Cardiac muscle cell (in vitro differentiated cells and primary cell): ENCODE data around the gene PROX2. TPM values are rescaled to one million over a fixed set of nuclear protein-coding genes. Genes with fewer than 3 reads are reported as not detected.

Source experiments
- DNase-seq, 2 donors: peaks; one replicate each; pipeline versions ENCODE4 v3.0.0 to v3.0.0-alpha.2; 2010 to 2017; ENCODE audit warnings: low read depth in 1 of 2, low spot score in 1 of 2
- H3K27ac ChIP-seq: fragments of 200-600 bp; sonication (generic); 2 replicates; pipeline ENCODE4 v1.5.1; 2016
- H3K27me3 ChIP-seq: fragments of 200-600 bp; sonication (generic); 2 replicates; pipeline ENCODE4 v1.6.0; 2016; ENCODE audit warnings: control low read depth
- H3K36me3 ChIP-seq: fragments of 200-600 bp; sonication (generic); 2 replicates; pipeline ENCODE4 v1.5.1; 2016; ENCODE audit warnings: control low read depth
- H3K4me1 ChIP-seq: fragments of 200-600 bp; sonication (generic); 2 replicates; pipeline ENCODE4 v1.8.1; 2017; ENCODE audit warnings: low read depth, mild to moderate bottlenecking, mixed run types
- H3K4me3 ChIP-seq: fragments of 200-600 bp; sonication (generic); 2 replicates; pipeline ENCODE4 v1.5.1; 2016; ENCODE audit warnings: mild to moderate bottlenecking
- H3K9me3 ChIP-seq: fragments of 200-600 bp; sonication (generic); 2 replicates; pipeline ENCODE4 v1.5.1; 2017; ENCODE audit warnings: low read depth, mild to moderate bottlenecking, control low read depth
- CTCF ChIP-seq: IDR thresholded peaks from 2 replicates; pipeline ENCODE4 v1.5.1; 2012; ENCODE audit warnings: low read depth, mild to moderate bottlenecking, low read length
- polyA plus RNA-seq: library from polyadenylated mRNA; unstranded; fragments of >200 nt; fragmentation: Nextera tagmentation; extraction: Ambion mirVana; gene quantifications from 2 replicates; pipeline ENCODE4 v1.2.1, GENCODE V29; 2016
- total RNA-seq: library from RNA; depleted of rRNA; stranded (reverse); fragments of >200 nt; gene quantifications from 2 replicates; pipeline ENCODE4 v1.2.3, GENCODE V29; 2016

Gene PROX2
- total and polyA plus RNA-seq, 2 experiments from 2014 or later, result 0.75 TPM; not detected in 1

GRCh38 chr14:74920281-74920680 lies 44.3 kb upstream of the PROX2 start:
- Histone ChIP-seq H3K27me3 (no peaks in the 10 kb centered on the region), H3K4me1 (peaks cover 17% of the 10 kb centered on the region), H3K36me3 (no peaks in the 10 kb centered on the region), H3K9me3 (no peaks in the 10 kb centered on the region), H3K4me3 (no peak overlapping the region), H3K27ac (no peak overlapping the region)
- TF ChIP-seq CTCF, result no peak
- DNase-seq, result no peak

DNA sequence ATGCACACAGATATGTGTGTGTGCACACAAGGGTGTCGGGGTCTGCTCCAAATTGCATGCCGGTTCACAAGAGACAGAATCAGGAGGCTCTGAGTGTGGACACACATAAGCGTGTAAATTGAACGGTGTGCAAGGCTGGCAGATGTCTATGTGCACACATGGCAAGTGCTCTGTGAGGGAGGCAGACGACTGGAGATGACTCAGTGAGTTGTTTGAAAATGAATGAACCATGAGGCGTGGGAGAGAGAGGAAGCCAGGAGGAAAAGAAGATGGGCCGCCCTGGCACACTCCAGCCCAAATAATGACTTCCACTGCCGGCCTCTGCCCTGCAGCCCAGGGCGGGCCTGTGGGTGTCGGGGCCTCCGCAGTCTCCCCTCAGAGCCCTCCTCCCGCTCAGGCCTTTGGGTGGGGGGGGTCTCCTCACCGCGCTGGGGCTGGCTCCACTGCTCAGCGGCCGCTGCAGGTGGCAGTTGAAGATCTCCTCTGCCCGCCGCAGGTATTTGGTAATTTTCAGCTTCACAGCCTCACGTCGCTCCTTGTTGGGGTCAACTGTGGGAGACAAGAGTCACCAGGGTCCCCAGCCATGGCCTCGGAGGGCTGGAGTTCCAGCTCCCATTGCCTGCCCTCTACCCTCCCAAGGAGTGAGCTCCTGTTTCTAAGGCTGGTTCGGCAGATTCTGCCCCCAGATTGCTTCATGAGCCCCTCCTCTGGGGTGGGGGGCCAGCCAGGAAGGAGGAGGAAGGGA lies 43.6 kb upstream of the PROX2 start:
- no peaks in the 10 kb centered on the region for H3K36me3 ChIP-seq
- no peak for TF ChIP-seq CTCF
- H3K4me3 ChIP-seq, result no peak overlapping the region
- DNase-seq, result no peak
- H3K27ac ChIP-seq, result no peak overlapping the region
- no peaks in the 10 kb centered on the region for H3K9me3 ChIP-seq
- H3K27me3 ChIP-seq, result no peaks in the 10 kb centered on the region
- peaks cover 17% of the 10 kb centered on the region for H3K4me1 ChIP-seq

DNA sequence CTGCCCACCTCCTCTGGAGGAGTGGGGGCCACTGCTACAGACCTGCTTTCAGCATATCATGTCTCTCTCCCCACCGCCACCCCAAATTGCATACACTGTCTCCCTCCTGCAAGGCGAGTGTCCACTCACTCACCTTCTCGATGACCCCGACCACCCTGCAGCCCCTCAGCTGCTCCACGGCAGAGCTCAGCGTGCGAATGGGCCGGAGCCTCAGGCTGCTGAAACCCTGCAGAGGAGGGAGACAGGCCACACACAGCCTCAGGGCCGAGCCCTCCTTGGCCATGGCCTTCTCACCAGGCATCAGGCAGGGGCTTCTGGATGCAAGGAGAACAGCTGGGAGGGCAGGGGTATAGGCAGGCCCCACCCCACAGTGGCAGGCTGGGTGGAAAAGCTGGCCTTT lies 42.4 kb upstream of the PROX2 start:
- H3K9me3 ChIP-seq, result no peaks in the 10 kb centered on the region
- TF ChIP-seq CTCF, result no peak
- DNase-seq, result no peak
- no peaks in the 10 kb centered on the region for H3K36me3 ChIP-seq
- H3K4me3 ChIP-seq, result no peak overlapping the region
- H3K27ac ChIP-seq, result no peak overlapping the region
- peaks cover 17% of the 10 kb centered on the region for H3K4me1 ChIP-seq
- no peaks in the 10 kb centered on the region for H3K27me3 ChIP-seq

DNA sequence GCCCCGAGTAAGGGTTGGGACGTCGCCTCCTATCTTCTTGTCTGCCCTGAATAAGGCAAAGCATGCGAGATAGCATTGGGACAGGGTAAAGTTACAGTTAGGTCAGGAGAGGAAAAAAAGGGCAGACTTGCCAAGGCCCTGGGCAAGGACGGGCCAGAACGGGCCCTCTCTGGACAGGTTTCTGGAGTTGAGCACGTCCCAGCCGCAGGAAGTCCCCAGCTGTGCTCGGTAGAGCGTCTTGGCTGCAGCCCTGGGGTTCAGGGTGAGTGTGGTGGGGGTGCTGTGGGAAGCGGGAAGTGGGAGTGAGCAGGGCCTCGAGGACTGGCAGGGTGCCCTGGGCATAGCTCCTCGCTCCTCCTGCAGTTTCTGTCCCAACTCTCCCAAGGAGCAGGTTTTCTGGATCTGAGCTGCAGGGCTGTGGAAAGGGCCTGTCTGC lies 41.7 kb upstream of the PROX2 start:
- Histone ChIP-seq H3K27ac (peak overlapping the region; percentile 77), H3K4me3 (no peak overlapping the region), H3K27me3 (no peaks in the 10 kb centered on the region), H3K4me1 (peaks cover 17% of the 10 kb centered on the region), H3K9me3 (no peaks in the 10 kb centered on the region), H3K36me3 (no peaks in the 10 kb centered on the region)
- peak in 1 of 2 donors; percentile 72 for DNase-seq
- no peak for TF ChIP-seq CTCF

DNA sequence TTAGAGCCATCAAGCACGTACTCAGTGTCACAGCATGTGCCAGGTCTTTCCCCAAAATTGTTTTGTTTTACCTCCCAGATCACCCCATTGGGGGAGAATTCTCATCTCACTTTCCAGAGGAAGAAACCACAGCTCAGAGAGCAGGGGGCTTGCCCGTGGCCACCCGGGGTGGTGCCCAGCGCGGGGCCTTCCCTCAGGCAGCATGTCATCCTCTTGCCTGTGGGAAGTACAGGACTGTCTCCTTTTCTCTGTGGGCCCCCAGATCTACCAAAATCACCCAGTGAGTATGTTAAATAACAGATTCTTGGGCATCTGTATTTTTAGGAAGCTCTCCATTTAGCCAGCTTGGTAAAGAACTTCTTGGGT lies 41.2 kb upstream of the PROX2 start:
- no peak overlapping the region for H3K4me3 ChIP-seq
- peaks cover 17% of the 10 kb centered on the region for H3K4me1 ChIP-seq
- no peaks in the 10 kb centered on the region for H3K9me3 ChIP-seq
- no peaks in the 10 kb centered on the region for H3K27me3 ChIP-seq
- DNase-seq, result no peak
- peak overlapping the region; percentile 77 for H3K27ac ChIP-seq
- no peaks in the 10 kb centered on the region for H3K36me3 ChIP-seq
- TF ChIP-seq CTCF, result no peak
